ENCODE measurements around the gene CREB1. TPM values are rescaled to one million over a fixed set of nuclear protein-coding genes. Genes with fewer than 3 reads are reported as not detected.

The CREB1 gene
- total RNA-seq, 1 donor from 2014 or later = 76.8 TPM

GRCh38 chr2:207483477-207483876 lies 46.3 kb upstream of the CREB1 start:
- no peak overlapping the region for H3K4me3 Mint-ChIP-seq (ENCODE audit: unreplicated experiment)

GRCh38 chr2:207484444-207485391 lies 45.0 kb upstream of the CREB1 start:
- H3K27me3 Mint-ChIP-seq (ENCODE audit: unreplicated experiment) = peaks cover 2% of the 10 kb centered on the region
- TF ChIP-seq CTCF (IDR thresholded peaks at IDR 0.05; ENCODE audit: unreplicated experiment) = no peak
- H3K27ac Mint-ChIP-seq (ENCODE audit: unreplicated experiment) = no peak overlapping the region
- H3K36me3 Mint-ChIP-seq (ENCODE audit: low read depth, unreplicated experiment) = no peaks in the 10 kb centered on the region
- no peak for DNase-seq (ENCODE audit: low spot score)
- H3K9me3 Mint-ChIP-seq (ENCODE audit: unreplicated experiment) = no peaks in the 10 kb centered on the region
- H3K4me1 Mint-ChIP-seq (ENCODE audit: unreplicated experiment) = peaks cover 6% of the 10 kb centered on the region
- H3K4me3 Mint-ChIP-seq (ENCODE audit: unreplicated experiment) = no peak overlapping the region

More at GRCh38 chr2:207483477-207483876, 46.3 kb upstream of the CREB1 start:
- Mint-ChIP-seq H3K9me3 (ENCODE audit: unreplicated experiment) (no peaks in the 10 kb centered on the region), H3K27me3 (ENCODE audit: unreplicated experiment) (peaks cover 2% of the 10 kb centered on the region), H3K4me1 (ENCODE audit: unreplicated experiment) (peaks cover 16% of the 10 kb centered on the region), H3K27ac (ENCODE audit: unreplicated experiment) (no peak overlapping the region), H3K36me3 (ENCODE audit: low read depth, unreplicated experiment) (no peaks in the 10 kb centered on the region)
- TF ChIP-seq CTCF (IDR thresholded peaks at IDR 0.05; ENCODE audit: unreplicated experiment) = no peak
- no peak for DNase-seq (ENCODE audit: low spot score)

GRCh38 chr2:207487650-207488311 lies 42.0 kb upstream of the CREB1 start:
- Mint-ChIP-seq H3K27me3 (ENCODE audit: unreplicated experiment) (peaks cover 2% of the 10 kb centered on the region), H3K9me3 (ENCODE audit: unreplicated experiment) (no peaks in the 10 kb centered on the region), H3K4me3 (ENCODE audit: unreplicated experiment) (no peak overlapping the region), H3K4me1 (ENCODE audit: unreplicated experiment) (peaks cover 5% of the 10 kb centered on the region), H3K36me3 (ENCODE audit: low read depth, unreplicated experiment) (no peaks in the 10 kb centered on the region), H3K27ac (ENCODE audit: unreplicated experiment) (no peak overlapping the region)
- no peak for TF ChIP-seq CTCF (IDR thresholded peaks at IDR 0.05; ENCODE audit: unreplicated experiment)
- no peak for DNase-seq (ENCODE audit: low spot score)

- no peak overlapping the region for H3K27ac Mint-ChIP-seq (ENCODE audit: unreplicated experiment)
- DNase-seq (ENCODE audit: low spot score) = no peak
- peaks cover 2% of the 10 kb centered on the region for H3K27me3 Mint-ChIP-seq (ENCODE audit: unreplicated experiment)
- no peaks in the 10 kb centered on the region for H3K36me3 Mint-ChIP-seq (ENCODE audit: low read depth, unreplicated experiment)
- H3K9me3 Mint-ChIP-seq (ENCODE audit: unreplicated experiment) = no peaks in the 10 kb centered on the region
- no peak for TF ChIP-seq CTCF (IDR thresholded peaks at IDR 0.05; ENCODE audit: unreplicated experiment)
- H3K4me3 Mint-ChIP-seq (ENCODE audit: unreplicated experiment) = no peak overlapping the region
- H3K4me1 Mint-ChIP-seq (ENCODE audit: unreplicated experiment) = peaks cover 11% of the 10 kb centered on the region
Observed at GRCh38 chr2:207489251-207489650, 40.5 kb upstream of the CREB1 start.

GRCh38 chr2:207490441-207490840 lies 39.3 kb upstream of the CREB1 start:
- Mint-ChIP-seq H3K27ac (ENCODE audit: unreplicated experiment) (peak overlapping the region; percentile 24), H3K4me1 (ENCODE audit: unreplicated experiment) (peaks cover 11% of the 10 kb centered on the region), H3K9me3 (ENCODE audit: unreplicated experiment) (no peaks in the 10 kb centered on the region), H3K4me3 (ENCODE audit: unreplicated experiment) (no peak overlapping the region), H3K36me3 (ENCODE audit: low read depth, unreplicated experiment) (no peaks in the 10 kb centered on the region), H3K27me3 (ENCODE audit: unreplicated experiment) (no peaks in the 10 kb centered on the region)
- DNase-seq (ENCODE audit: low spot score) = no peak
- no peak for TF ChIP-seq CTCF (IDR thresholded peaks at IDR 0.05; ENCODE audit: unreplicated experiment)

Data from endothelial cell (in vitro differentiated cells).